ENCODE data around the gene SIT1. TPM values are rescaled to one million over a fixed set of nuclear protein-coding genes. Genes with fewer than 3 reads are reported as not detected.

Gene SIT1
- total RNA-seq, 1 donor from 2014 or later: not detected

DNA sequence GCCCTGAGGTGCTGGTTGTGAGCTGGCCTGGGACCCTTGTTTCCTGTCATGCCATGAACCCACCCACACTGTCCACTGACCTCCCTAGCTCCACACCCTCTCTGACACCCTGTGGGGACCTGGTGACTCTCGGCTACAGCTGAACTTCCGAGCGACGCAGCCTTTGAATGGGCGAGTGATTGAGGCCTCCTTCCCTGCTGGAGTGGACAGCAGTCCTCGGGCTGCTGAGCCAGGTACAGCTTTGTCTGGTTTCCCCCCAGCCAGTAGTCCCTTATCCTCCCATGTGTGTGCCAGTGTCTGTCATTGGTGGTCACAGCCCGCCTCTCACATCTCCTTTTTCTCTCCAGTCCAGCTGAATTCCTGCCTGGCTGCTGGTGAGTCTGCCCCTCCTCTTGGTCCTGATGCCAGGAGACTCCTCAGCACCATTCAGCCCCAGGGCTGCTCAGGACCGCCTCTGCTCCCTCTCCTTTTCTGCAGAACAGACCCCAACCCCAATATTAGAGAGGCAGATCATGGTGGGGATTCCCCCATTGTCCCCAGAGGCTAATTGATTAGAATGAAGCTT is 29.1 kb upstream of the SIT1 start:
- FAIRE-seq (no peak), DNase-seq (ENCODE audit: low read depth) (peak; percentile 30)
- peaks cover 41% of the 10 kb centered on the region for H3K4me1 ChIP-seq (ENCODE audit: insufficient read depth, low read length)
- H3K9ac ChIP-seq (ENCODE audit: low read length): no peak overlapping the region
- Mint-ChIP-seq H3K9me3 (ENCODE audit: unreplicated experiment) (no peaks in the 10 kb centered on the region), H3K36me3 (ENCODE audit: low read depth, unreplicated experiment) (peaks cover 24% of the 10 kb centered on the region), H3K4me3 (ENCODE audit: unreplicated experiment) (no peak overlapping the region), H3K27ac (ENCODE audit: unreplicated experiment) (no peak overlapping the region), H3K4me1 (ENCODE audit: low read depth, unreplicated experiment) (peaks cover 41% of the 10 kb centered on the region), H3K27me3 (ENCODE audit: low read depth, unreplicated experiment) (peaks cover 6% of the 10 kb centered on the region)
- H3K9me3 ChIP-seq (ENCODE audit: insufficient read depth, low read depth, low read length): no peaks in the 10 kb centered on the region
- H3K27ac ChIP-seq (ENCODE audit: low read depth, low read length): no peak overlapping the region
- H3K4me3 ChIP-seq (ENCODE audit: insufficient read depth, low read depth, low read length): no peak overlapping the region
- H3K79me2 ChIP-seq (ENCODE audit: insufficient read depth, low read length): peaks cover 13% of the 10 kb centered on the region
- no peak overlapping the region for H3K4me2 ChIP-seq (ENCODE audit: low read length)
- TF ChIP-seq, protein P1, sequence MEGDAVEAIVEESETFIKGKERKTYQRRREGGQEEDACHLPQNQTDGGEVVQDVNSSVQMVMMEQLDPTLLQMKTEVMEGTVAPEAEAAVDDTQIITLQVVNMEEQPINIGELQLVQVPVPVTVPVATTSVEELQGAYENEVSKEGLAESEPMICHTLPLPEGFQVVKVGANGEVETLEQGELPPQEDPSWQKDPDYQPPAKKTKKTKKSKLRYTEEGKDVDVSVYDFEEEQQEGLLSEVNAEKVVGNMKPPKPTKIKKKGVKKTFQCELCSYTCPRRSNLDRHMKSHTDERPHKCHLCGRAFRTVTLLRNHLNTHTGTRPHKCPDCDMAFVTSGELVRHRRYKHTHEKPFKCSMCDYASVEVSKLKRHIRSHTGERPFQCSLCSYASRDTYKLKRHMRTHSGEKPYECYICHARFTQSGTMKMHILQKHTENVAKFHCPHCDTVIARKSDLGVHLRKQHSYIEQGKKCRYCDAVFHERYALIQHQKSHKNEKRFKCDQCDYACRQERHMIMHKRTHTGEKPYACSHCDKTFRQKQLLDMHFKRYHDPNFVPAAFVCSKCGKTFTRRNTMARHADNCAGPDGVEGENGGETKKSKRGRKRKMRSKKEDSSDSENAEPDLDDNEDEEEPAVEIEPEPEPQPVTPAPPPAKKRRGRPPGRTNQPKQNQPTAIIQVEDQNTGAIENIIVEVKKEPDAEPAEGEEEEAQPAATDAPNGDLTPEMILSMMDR (IDR thresholded peaks at IDR 0.05; ENCODE audit: insufficient read depth, low read depth, low read length): no peak
- no peak for TF ChIP-seq EZH2 (IDR thresholded peaks at IDR 0.05; ENCODE audit: insufficient read depth, low read length)
- peaks cover 27% of the 10 kb centered on the region for H3K36me3 ChIP-seq (ENCODE audit: insufficient read depth, low read length)
- no peak overlapping the region for H2AFZ ChIP-seq (ENCODE audit: low read depth, low read length)
- peaks cover 54% of the 10 kb centered on the region for H4K20me1 ChIP-seq (ENCODE audit: insufficient read depth, low read length)
- H3K27me3 ChIP-seq (ENCODE audit: insufficient read depth, low read length): no peaks in the 10 kb centered on the region

DNA sequence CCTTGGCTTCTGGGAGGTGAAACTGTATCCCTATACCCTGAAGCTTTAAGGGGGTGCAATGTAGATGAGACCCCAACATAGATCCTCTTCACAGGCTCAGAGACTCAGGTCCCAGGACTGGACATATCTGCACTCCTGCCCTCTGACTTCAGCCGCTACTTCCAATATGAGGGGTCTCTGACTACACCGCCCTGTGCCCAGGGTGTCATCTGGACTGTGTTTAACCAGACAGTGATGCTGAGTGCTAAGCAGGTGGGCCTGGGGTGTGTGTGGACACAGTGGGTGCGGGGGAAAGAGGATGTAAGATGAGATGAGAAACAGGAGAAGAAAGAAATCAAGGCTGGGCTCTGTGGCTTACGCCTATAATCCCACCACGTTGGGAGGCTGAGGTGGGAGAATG is 28.4 kb upstream of the SIT1 start:
- peaks cover 3% of the 10 kb centered on the region for H3K27me3 ChIP-seq (ENCODE audit: insufficient read depth, low read length)
- H3K27ac ChIP-seq (ENCODE audit: low read depth, low read length): no peak overlapping the region
- no peak overlapping the region for H3K27ac Mint-ChIP-seq (ENCODE audit: unreplicated experiment)
- H3K36me3 ChIP-seq (ENCODE audit: insufficient read depth, low read length): peaks cover 20% of the 10 kb centered on the region
- TF ChIP-seq, protein P1 (IDR thresholded peaks at IDR 0.05; ENCODE audit: insufficient read depth, low read depth, low read length): no peak
- TF ChIP-seq EZH2 (IDR thresholded peaks at IDR 0.05; ENCODE audit: insufficient read depth, low read length): no peak
- no peak for DNase-seq (ENCODE audit: low read depth)
- H3K9me3 ChIP-seq (ENCODE audit: insufficient read depth, low read depth, low read length): no peaks in the 10 kb centered on the region
- no peak overlapping the region for H3K4me3 ChIP-seq (ENCODE audit: insufficient read depth, low read depth, low read length)
- H3K9me3 Mint-ChIP-seq (ENCODE audit: unreplicated experiment): no peaks in the 10 kb centered on the region
- no peak overlapping the region for H3K9ac ChIP-seq (ENCODE audit: low read length)
- peaks cover 33% of the 10 kb centered on the region for H3K4me1 ChIP-seq (ENCODE audit: insufficient read depth, low read length)
- no peak for FAIRE-seq
- H3K79me2 ChIP-seq (ENCODE audit: insufficient read depth, low read length): peaks cover 5% of the 10 kb centered on the region
- H4K20me1 ChIP-seq (ENCODE audit: insufficient read depth, low read length): peaks cover 46% of the 10 kb centered on the region
- H3K4me3 Mint-ChIP-seq (ENCODE audit: unreplicated experiment): peak overlapping the region; percentile 64
- peaks cover 13% of the 10 kb centered on the region for H3K27me3 Mint-ChIP-seq (ENCODE audit: low read depth, unreplicated experiment)
- no peak overlapping the region for H2AFZ ChIP-seq (ENCODE audit: low read depth, low read length)
- H3K36me3 Mint-ChIP-seq (ENCODE audit: low read depth, unreplicated experiment): peaks cover 17% of the 10 kb centered on the region
- no peak overlapping the region for H3K4me2 ChIP-seq (ENCODE audit: low read length)
- peaks cover 34% of the 10 kb centered on the region for H3K4me1 Mint-ChIP-seq (ENCODE audit: low read depth, unreplicated experiment)

DNA sequence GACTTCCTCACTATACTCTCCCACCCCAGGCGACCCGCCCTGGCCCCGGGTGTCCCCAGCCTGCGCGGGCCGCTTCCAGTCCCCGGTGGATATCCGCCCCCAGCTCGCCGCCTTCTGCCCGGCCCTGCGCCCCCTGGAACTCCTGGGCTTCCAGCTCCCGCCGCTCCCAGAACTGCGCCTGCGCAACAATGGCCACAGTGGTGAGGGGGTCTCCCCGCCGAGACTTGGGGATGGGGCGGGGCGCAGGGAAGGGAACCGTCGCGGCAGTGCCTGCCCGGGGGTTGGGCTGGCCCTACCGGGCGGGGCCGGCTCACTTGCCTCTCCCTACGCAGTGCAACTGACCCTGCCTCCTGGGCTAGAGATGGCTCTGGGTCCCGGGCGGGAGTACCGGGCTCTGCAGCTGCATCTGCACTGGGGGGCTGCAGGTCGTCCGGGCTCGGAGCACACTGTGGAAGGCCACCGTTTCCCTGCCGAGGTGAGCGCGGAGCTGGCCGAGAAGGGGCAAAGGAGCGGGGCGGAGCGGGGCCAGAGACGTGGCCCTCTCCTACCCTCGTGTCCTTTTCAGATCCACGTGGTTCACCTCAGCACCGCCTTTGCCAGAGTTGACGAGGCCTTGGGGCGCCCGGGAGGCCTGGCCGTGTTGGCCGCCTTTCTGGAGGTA is 25.1 kb upstream of the SIT1 start:
- FAIRE-seq: no peak

More for the DNA sequence above, 25.1 kb upstream of the SIT1 start:
- H3K9ac ChIP-seq (ENCODE audit: low read length): peak overlapping the region; percentile 54
- peaks cover 15% of the 10 kb centered on the region for H4K20me1 ChIP-seq (ENCODE audit: insufficient read depth, low read length)
- Mint-ChIP-seq H3K27ac (ENCODE audit: unreplicated experiment) (no peak overlapping the region), H3K36me3 (ENCODE audit: low read depth, unreplicated experiment) (no peaks in the 10 kb centered on the region), H3K27me3 (ENCODE audit: low read depth, unreplicated experiment) (peaks cover 20% of the 10 kb centered on the region), H3K4me1 (ENCODE audit: low read depth, unreplicated experiment) (peaks cover 3% of the 10 kb centered on the region), H3K4me3 (ENCODE audit: unreplicated experiment) (peak overlapping the region; percentile 81), H3K9me3 (ENCODE audit: unreplicated experiment) (no peaks in the 10 kb centered on the region)
- H2AFZ ChIP-seq (ENCODE audit: low read depth, low read length): peak overlapping the region; percentile 98
- H3K4me1 ChIP-seq (ENCODE audit: insufficient read depth, low read length): peaks cover 16% of the 10 kb centered on the region
- no peak for DNase-seq (ENCODE audit: low read depth)
- H3K27me3 ChIP-seq (ENCODE audit: insufficient read depth, low read length): peaks cover 11% of the 10 kb centered on the region
- TF ChIP-seq EZH2 (IDR thresholded peaks at IDR 0.05; ENCODE audit: insufficient read depth, low read length): no peak
- TF ChIP-seq, protein P1 (IDR thresholded peaks at IDR 0.05; ENCODE audit: insufficient read depth, low read depth, low read length): no peak
- H3K27ac ChIP-seq (ENCODE audit: low read depth, low read length): no peak overlapping the region
- H3K9me3 ChIP-seq (ENCODE audit: insufficient read depth, low read depth, low read length): no peaks in the 10 kb centered on the region
- no peaks in the 10 kb centered on the region for H3K79me2 ChIP-seq (ENCODE audit: insufficient read depth, low read length)
- no peaks in the 10 kb centered on the region for H3K36me3 ChIP-seq (ENCODE audit: insufficient read depth, low read length)
- peak overlapping the region; percentile 93 for H3K4me2 ChIP-seq (ENCODE audit: low read length)
- peak overlapping the region; percentile 48 for H3K4me3 ChIP-seq (ENCODE audit: insufficient read depth, low read depth, low read length)

Measured in astrocyte (in vitro differentiated cells and primary cell).